ENCODE measurements around the gene ZNF93. TPM values are rescaled to one million over a fixed set of nuclear protein-coding genes. Genes with fewer than 3 reads are reported as not detected.
A peak's percentile ranks its signal among the peaks of the same experiment; 100 is the strongest.
"Not testable (repeated sequence)": the region's sequence is repeated elsewhere in the genome, so short reads cannot be mapped to it uniquely, and the experiment has no call there.

ZNF93 gene
- 1 to 10 TPM; 2.3 to 3.4 TPM for total RNA-seq
- long read RNA-seq, partial matches to known transcripts = 0 of 2 reads
- long read RNA-seq, other reads (novel, unspliced or antisense) = 0 of 2 reads

- intact Hi-C loops (cut with DNase I, micrococcal nuclease) = no loop called here
- ATAC-seq (peak; percentile 98), DNase-seq (peak; percentile 94 to 96)
These were observed at the start of gene ZNF93 for GRCh38 chr19:19900729-19901444. TSS of gene ZNF93 (plus strand) at chr19:19900946. CDS start at chr19:19901089, 143 bp downstream.

DNA sequence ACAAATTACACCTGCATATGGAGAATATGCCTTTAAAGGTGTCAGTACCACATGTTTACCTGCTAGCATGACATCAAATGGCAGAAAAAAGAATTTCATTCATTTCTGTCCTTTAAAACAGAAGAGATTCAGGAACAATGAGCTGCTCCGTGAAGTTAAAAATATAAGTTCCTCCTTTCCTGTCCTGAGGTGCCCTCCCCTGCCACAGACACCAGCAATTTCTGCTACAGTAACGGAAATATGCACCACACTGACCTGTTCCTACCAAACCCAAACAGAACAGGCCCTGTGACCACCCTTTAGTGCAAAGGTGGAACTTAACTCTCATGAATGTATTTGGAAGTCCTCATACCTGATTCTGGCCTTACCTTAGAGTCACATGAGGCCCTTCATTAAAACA lies 49.0 kb upstream of the ZNF93 start:
- intact Hi-C loops (cut with DNase I, micrococcal nuclease); DNase-seq; ATAC-seq: not testable (repeated sequence)

- DNase-seq (no peak), ATAC-seq (no peak)
- intact Hi-C loops (cut with DNase I, micrococcal nuclease) = no loop called here
These were observed 42.0 kb upstream of the ZNF93 start for GRCh38 chr19:19858751-19859150.

DNA sequence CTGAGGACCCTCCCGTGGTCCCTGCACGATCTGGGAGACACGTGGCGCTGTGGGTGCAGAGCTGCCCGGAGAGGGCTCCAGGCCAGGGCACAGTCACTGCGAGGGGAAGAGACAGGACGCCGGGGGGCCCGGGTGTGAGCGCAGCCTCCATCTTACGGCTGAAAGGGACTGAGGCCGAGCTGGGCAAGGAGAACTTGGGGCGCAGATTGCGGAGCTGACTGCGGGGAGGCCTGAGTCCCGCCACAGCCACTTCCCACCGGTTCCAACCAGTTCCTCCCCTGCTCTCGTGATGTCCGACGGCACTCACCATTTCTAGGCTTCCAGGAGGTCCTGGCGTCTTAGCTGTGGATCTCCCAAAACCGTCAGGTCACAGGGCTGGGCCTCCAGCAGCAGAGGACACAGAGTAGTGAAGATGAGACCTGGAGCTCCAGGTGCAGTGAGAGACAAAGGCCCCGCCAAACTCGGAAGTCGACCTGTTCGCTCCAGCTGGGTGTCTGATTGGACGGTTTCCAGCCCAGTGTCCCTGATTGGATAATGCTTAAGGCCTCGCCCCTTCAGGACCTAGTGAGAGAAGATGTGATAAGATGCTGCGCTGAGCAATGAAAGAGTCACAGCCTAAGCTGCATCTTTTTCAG lies 39.9 kb upstream of the ZNF93 start:
- no peak for ATAC-seq
- intact Hi-C loops (cut with DNase I, micrococcal nuclease) = no loop called here
- DNase-seq = peak in 1 of 2 donors; percentile 30

GRCh38 chr19:19865750-19866610 lies 34.8 kb upstream of the ZNF93 start, which contains the start of gene ZNF253:
TSS of gene ZNF253 (plus strand) at chr19:19865882. CDS start at chr19:19865997, 115 bp downstream.
- intact Hi-C loops (cut with DNase I, micrococcal nuclease) = no loop called here
- ATAC-seq (peak; percentile 98), DNase-seq (peak; percentile 97 to 98)

DNA sequence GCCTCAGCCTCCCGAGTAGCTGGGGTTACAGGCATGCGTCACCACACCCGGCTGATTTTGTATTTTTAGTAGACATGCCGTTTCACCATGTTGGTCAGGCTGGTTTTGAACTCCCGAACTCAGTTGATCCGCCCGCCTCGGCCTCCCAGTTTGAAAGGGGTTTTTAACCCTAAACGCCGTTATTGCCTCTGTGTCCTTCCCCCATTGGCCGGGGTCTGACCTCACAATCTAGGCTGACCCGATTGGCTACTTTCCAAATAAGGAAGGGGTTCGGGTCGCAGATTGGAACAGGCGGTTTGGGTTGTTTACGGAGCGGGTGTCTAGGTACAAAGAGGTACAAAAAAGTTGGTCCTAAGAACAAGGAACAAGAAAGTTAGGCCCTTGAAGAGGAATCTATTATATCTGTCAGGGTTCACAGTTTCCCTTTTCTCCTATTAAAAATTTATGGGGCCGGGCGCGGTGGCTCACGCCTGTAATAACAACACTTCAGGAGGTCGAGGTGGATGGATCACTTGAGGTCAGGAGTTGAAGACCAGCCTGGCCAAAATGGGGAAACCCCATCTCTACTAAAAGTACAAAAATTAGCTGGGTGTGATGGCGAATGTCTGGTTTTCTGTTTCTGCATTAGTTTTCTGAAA lies 34.0 kb upstream of the ZNF93 start:
- intact Hi-C loops (cut with DNase I, micrococcal nuclease) = no loop called here
- no peak for ATAC-seq
- DNase-seq = peak; percentile 35 to 41

DNA sequence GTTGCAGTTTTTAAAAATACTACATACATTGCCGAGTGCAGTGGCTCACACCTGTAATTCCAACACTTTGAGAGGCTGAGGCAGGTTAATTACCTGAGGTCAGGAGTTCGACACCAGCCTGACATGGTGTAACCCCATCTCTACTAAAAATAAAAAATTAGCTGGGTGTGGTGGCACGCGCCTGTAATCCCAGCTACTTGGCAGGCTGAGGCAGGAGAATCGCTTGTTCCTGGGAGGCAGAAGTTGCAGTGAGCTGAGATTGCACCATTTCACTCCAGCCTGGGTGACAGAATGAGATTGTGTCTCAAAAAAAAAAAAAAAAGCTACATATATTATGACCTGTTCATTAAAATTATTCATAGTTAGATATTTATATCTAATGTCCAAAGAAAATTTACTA lies 30.7 kb upstream of the ZNF93 start:
- ATAC-seq; DNase-seq; intact Hi-C loops (cut with DNase I, micrococcal nuclease): not testable (repeated sequence)

- intact Hi-C loops (cut with DNase I, micrococcal nuclease) = no loop called here
- DNase-seq (no peak), ATAC-seq (no peak)
These were observed 28.8 kb upstream of the ZNF93 start for GRCh38 chr19:19871932-19872331.

GRCh38 chr19:19873381-19873780 lies 27.4 kb upstream of the ZNF93 start:
- intact Hi-C loops (cut with DNase I, micrococcal nuclease) = no loop called here
- ATAC-seq (no peak), DNase-seq (no peak)

GRCh38 chr19:19877724-19878123 lies 23.0 kb upstream of the ZNF93 start:
- ATAC-seq (no peak), DNase-seq (no peak)
- intact Hi-C loops (cut with DNase I, micrococcal nuclease) = no loop called here

DNA sequence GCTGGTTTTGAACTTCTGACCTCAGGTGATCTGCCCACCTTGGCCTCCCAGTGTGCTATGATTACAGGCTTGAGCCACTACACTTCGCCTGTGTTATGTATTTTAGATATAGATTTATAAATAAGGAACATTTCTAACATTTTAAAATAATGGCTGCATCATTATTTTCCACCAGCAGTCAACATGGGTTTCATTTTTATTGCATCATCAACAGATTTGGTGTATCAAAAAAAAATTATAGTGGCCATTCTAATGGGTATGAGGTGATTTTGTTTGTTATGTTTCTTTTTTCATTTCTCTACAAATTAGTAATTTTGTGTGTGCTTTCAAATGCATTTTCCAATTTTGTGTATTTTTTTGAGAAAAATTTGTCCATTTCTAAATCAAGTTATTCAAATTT lies 16.2 kb upstream of the ZNF93 start:
- intact Hi-C loops (cut with DNase I, micrococcal nuclease) = no loop called here
- no peak for ATAC-seq

GRCh38 chr19:19892055-19892941 lies 8.4 kb upstream of the ZNF93 start:
- intact Hi-C loops (cut with DNase I, micrococcal nuclease); ATAC-seq; DNase-seq: not testable (repeated sequence)

More for the DNA sequence above, 16.2 kb upstream of the ZNF93 start:
- no peak for DNase-seq

GRCh38 chr19:19900139-19900728 lies 512 bp upstream of the ZNF93 start:
- ATAC-seq (no peak), DNase-seq (no peak)
- intact Hi-C loops (cut with DNase I, micrococcal nuclease) = no loop called here

DNA sequence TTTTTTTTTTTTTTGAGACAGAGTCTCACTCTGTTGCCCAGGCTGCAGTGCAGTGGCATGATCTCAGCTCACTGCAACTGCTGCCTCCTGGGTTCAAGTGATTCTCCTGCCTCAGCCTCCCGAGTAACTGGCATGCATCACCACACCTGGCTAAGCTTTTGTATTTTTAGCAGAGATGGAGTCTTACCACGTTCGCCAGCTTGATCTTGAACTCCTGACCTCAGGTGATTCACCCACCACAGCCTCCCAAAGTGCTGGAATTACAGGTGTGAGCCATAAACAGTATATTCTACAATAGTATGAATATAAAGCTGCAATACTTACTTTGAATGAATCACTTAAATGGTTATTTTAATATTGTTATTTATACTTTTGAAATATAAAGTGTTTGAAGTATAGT lies 6.8 kb downstream of the ZNF93 start:
- DNase-seq; intact Hi-C loops (cut with DNase I, micrococcal nuclease); ATAC-seq: not testable (repeated sequence)

GRCh38 chr19:19909654-19910053 lies 8.9 kb downstream of the ZNF93 start:
- DNase-seq = no peak
- no peak for ATAC-seq
- intact Hi-C loops (cut with DNase I, micrococcal nuclease) = no loop called here

GRCh38 chr19:19911150-19911549 lies 10.4 kb downstream of the ZNF93 start:
- ATAC-seq = no peak
- intact Hi-C loops (cut with DNase I, micrococcal nuclease) = no loop called here
- DNase-seq = no peak

DNA sequence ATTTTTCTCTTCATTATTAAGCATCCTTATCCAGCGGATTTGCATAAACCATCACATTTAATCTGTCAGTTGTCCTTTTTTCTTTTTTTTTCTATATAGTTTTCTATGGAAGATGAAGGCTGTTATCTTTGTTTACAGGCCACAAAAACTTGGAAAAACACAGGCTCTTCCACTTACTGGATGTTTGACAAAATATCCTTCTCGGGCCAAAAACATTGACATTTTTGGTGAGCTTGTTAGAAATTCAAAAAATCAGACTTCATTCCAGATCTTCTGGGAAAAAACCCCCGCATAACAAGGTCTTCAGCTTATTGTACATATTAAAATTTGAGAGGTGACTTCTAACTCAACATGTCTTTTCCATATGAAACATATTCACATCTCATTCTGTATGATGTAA lies 13.8 kb downstream of the ZNF93 start:
- DNase-seq = no peak
- ATAC-seq = no peak
- intact Hi-C loops (cut with DNase I, micrococcal nuclease) = no loop called here
